ENCODE data around the gene ADTRP. TPM values are rescaled to one million over a fixed set of nuclear protein-coding genes. Genes with fewer than 3 reads are reported as not detected.
"Not testable (repeated sequence)": the region's sequence is repeated elsewhere in the genome, so short reads cannot be mapped to it uniquely, and the experiment has no call there.

ADTRP gene
- total and polyA plus RNA-seq, 2 donors (not counting 1 experiment from before 2014, with no cell fraction given), result 0.23 to 1.7 TPM

DNA sequence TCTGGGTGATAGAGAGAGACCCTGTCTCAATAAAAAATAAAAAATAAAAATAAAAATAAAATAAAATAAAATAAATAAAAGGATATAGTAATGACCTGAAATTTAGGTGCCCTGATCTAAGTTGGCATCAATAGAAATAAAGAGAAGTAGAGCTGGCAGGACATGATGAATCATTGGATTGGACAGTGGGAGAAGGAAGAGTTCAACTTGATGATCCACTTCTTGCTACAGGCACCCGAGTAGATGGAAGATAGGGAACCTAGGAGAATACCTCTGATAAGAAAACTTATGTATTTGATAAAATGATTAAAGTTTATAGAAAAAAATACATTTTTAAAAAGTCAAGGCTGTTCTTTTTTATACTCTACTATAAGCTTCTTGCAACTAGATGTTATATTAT, 79.0 kb downstream of the ADTRP start:
- Histone ChIP-seq H2AFZ (ENCODE audit: low read length) (no peak overlapping the region), H3K9ac (ENCODE audit: insufficient read depth, low read length) (no peak overlapping the region)
- no peak for TF ChIP-seq EZH2 (IDR thresholded peaks at IDR 0.05; ENCODE audit: low read length, missing control alignments)
- TF ChIP-seq, protein P1, sequence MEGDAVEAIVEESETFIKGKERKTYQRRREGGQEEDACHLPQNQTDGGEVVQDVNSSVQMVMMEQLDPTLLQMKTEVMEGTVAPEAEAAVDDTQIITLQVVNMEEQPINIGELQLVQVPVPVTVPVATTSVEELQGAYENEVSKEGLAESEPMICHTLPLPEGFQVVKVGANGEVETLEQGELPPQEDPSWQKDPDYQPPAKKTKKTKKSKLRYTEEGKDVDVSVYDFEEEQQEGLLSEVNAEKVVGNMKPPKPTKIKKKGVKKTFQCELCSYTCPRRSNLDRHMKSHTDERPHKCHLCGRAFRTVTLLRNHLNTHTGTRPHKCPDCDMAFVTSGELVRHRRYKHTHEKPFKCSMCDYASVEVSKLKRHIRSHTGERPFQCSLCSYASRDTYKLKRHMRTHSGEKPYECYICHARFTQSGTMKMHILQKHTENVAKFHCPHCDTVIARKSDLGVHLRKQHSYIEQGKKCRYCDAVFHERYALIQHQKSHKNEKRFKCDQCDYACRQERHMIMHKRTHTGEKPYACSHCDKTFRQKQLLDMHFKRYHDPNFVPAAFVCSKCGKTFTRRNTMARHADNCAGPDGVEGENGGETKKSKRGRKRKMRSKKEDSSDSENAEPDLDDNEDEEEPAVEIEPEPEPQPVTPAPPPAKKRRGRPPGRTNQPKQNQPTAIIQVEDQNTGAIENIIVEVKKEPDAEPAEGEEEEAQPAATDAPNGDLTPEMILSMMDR (conservative IDR thresholded peaks at IDR 0.05 in 1 of 2, IDR thresholded peaks at IDR 0.05 in 1 of 2; ENCODE audit: low read depth in 1 of 2, low read length in 2 of 2), result no peak

DNA sequence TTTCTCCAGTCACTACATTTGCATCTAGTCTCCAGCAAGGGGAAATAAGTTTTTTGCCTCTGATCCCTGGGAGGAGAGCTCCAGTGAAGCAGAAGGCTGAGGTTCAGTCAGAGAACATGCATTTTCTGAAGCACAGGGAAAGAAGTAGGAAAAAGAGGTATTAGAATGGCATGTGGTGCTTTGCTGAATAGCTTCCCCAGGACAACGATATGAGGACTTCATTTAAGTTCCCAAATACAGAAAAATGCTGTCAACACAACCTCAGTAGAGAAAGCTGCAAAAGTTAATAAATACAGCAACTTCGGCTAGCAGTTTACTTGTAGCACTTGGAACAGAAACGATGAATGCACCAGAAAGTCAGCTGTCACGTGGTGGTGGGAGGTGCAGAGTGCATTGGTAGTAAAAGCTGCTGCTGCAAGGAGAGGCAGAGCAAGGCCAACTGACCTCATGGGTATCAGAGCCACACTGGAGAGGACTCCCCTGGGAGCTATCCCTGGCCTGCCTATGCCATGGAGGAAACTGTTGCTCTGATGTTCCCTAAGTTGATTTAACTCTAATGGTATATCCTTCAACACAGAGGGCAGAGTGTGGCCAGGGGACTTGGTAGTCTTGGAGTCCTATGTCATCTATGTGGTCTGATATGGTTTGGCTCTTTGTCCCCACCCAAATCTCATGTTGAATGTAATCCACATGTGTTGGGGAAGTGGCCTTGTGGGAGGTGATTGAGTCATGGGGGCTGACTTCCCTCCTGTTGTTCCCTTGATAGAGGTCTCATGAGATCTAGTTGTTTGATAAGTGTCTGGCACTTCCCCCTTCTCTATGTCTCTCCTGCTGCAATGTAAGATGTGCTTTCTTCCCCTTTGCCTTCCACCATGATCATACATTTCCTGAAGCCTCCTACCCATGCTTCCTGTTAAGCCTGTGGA, 85.9 kb downstream of the ADTRP start:
- Histone ChIP-seq H3K9ac (ENCODE audit: insufficient read depth, low read length) (no peak overlapping the region), H4K20me1 (ENCODE audit: control insufficient read depth, extremely low read depth, insufficient read depth, low read length) (no peaks in the 10 kb centered on the region), H3K4me1 (ENCODE audit: control insufficient read depth, extremely low read depth, insufficient read depth, low read length) (no peaks in the 10 kb centered on the region), H3K27ac (ENCODE audit: insufficient read depth, low read length) (no peak overlapping the region), H2AFZ (ENCODE audit: low read length) (no peak overlapping the region), H3K4me3 (replicated peaks in 1 of 4; ENCODE audit: control extremely low read depth in 1 of 4, insufficient read depth in 1 of 4, low read depth in 3 of 4, low read length in 4 of 4) (no peak overlapping the region), H3K4me2 (ENCODE audit: extremely low read depth, insufficient read depth, low read length) (no peak overlapping the region), H3K79me2 (ENCODE audit: control insufficient read depth, insufficient read depth, low read length) (no peaks in the 10 kb centered on the region), H3K27me3 (ENCODE audit: control insufficient read depth, insufficient read depth, low read length) (no peaks in the 10 kb centered on the region), H3K36me3 (ENCODE audit: control insufficient read depth, insufficient read depth, low read length) (no peaks in the 10 kb centered on the region), H3K9me3 (ENCODE audit: control insufficient read depth, insufficient read depth, low read depth, low read length) (no peaks in the 10 kb centered on the region)
- TF ChIP-seq, protein P1 (conservative IDR thresholded peaks at IDR 0.05 in 1 of 2, IDR thresholded peaks at IDR 0.05 in 1 of 2; ENCODE audit: low read depth in 1 of 2, low read length in 2 of 2), result no peak
- TF ChIP-seq EZH2 (IDR thresholded peaks at IDR 0.05; ENCODE audit: low read length, missing control alignments), result no peak
- DNase-seq (ENCODE audit: low read depth in 2 of 2), result no peak

More for the DNA sequence above, 79.0 kb downstream of the ADTRP start:
- no peaks in the 10 kb centered on the region for H3K27me3 ChIP-seq (ENCODE audit: control insufficient read depth, insufficient read depth, low read length)
- H3K4me2 ChIP-seq (ENCODE audit: extremely low read depth, insufficient read depth, low read length), result no peak overlapping the region
- H3K4me3 ChIP-seq (replicated peaks in 1 of 4; ENCODE audit: control extremely low read depth in 1 of 4, insufficient read depth in 1 of 4, low read depth in 3 of 4, low read length in 4 of 4), result no peak overlapping the region
- no peaks in the 10 kb centered on the region for H3K36me3 ChIP-seq (ENCODE audit: control insufficient read depth, insufficient read depth, low read length)
- H4K20me1 ChIP-seq (ENCODE audit: control insufficient read depth, extremely low read depth, insufficient read depth, low read length), result no peaks in the 10 kb centered on the region
- no peak overlapping the region for H3K27ac ChIP-seq (ENCODE audit: insufficient read depth, low read length)
- no peaks in the 10 kb centered on the region for H3K79me2 ChIP-seq (ENCODE audit: control insufficient read depth, insufficient read depth, low read length)
- no peak for DNase-seq (ENCODE audit: low read depth in 2 of 2)
- H3K9me3 ChIP-seq (ENCODE audit: control insufficient read depth, insufficient read depth, low read depth, low read length), result no peaks in the 10 kb centered on the region
- no peaks in the 10 kb centered on the region for H3K4me1 ChIP-seq (ENCODE audit: control insufficient read depth, extremely low read depth, insufficient read depth, low read length)

- Histone ChIP-seq H2AFZ (ENCODE audit: low read length) (no peak overlapping the region), H3K27me3 (ENCODE audit: control insufficient read depth, insufficient read depth, low read length) (no peaks in the 10 kb centered on the region), H3K27ac (ENCODE audit: insufficient read depth, low read length) (no peak overlapping the region), H3K4me2 (ENCODE audit: extremely low read depth, insufficient read depth, low read length) (no peak overlapping the region), H4K20me1 (ENCODE audit: control insufficient read depth, extremely low read depth, insufficient read depth, low read length) (no peaks in the 10 kb centered on the region), H3K4me3 (replicated peaks in 1 of 4; ENCODE audit: control extremely low read depth in 1 of 4, insufficient read depth in 1 of 4, low read depth in 3 of 4, low read length in 4 of 4) (no peak overlapping the region), H3K36me3 (ENCODE audit: control insufficient read depth, insufficient read depth, low read length) (no peaks in the 10 kb centered on the region), H3K79me2 (ENCODE audit: control insufficient read depth, insufficient read depth, low read length) (no peaks in the 10 kb centered on the region), H3K9ac (ENCODE audit: insufficient read depth, low read length) (no peak overlapping the region), H3K9me3 (ENCODE audit: control insufficient read depth, insufficient read depth, low read depth, low read length) (no peaks in the 10 kb centered on the region), H3K4me1 (ENCODE audit: control insufficient read depth, extremely low read depth, insufficient read depth, low read length) (peaks cover 6% of the 10 kb centered on the region)
- no peak for DNase-seq (ENCODE audit: low read depth in 2 of 2)
- TF ChIP-seq EZH2 (IDR thresholded peaks at IDR 0.05; ENCODE audit: low read length, missing control alignments), result no peak
- TF ChIP-seq, protein P1 (conservative IDR thresholded peaks at IDR 0.05 in 1 of 2, IDR thresholded peaks at IDR 0.05 in 1 of 2; ENCODE audit: low read depth in 1 of 2, low read length in 2 of 2), result no peak
These were observed 88.8 kb downstream of the ADTRP start for GRCh38 chr6:11689847-11690246.

DNA sequence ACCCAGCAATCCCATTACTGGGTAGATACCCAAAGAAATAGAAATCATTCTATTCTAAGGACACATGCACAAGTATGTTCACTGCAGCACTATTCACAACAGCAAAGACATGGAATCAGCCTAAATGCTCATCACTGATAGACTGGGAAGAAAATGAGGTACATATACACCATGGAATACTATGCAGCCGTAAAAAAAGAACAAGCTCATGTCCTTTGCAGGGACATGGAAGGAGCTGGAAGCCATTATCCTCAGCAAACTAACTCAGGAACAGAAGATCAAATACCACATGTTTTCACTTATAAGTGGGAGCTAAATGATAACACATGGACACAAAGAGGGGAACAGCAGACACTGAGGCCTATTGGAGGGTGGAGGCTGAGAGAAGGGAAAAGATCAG, 89.2 kb downstream of the ADTRP start:
- H3K4me2 ChIP-seq (ENCODE audit: extremely low read depth, insufficient read depth, low read length); H4K20me1 ChIP-seq (ENCODE audit: control insufficient read depth, extremely low read depth, insufficient read depth, low read length); DNase-seq (ENCODE audit: low read depth in 2 of 2); H2AFZ ChIP-seq (ENCODE audit: low read length); H3K4me3 ChIP-seq (replicated peaks in 1 of 4; ENCODE audit: control extremely low read depth in 1 of 4, insufficient read depth in 1 of 4, low read depth in 3 of 4, low read length in 4 of 4); H3K36me3 ChIP-seq (ENCODE audit: control insufficient read depth, insufficient read depth, low read length); H3K27me3 ChIP-seq (ENCODE audit: control insufficient read depth, insufficient read depth, low read length); H3K4me1 ChIP-seq (ENCODE audit: control insufficient read depth, extremely low read depth, insufficient read depth, low read length); H3K9ac ChIP-seq (ENCODE audit: insufficient read depth, low read length); H3K27ac ChIP-seq (ENCODE audit: insufficient read depth, low read length); H3K9me3 ChIP-seq (ENCODE audit: control insufficient read depth, insufficient read depth, low read depth, low read length); H3K79me2 ChIP-seq (ENCODE audit: control insufficient read depth, insufficient read depth, low read length): not testable (repeated sequence)
